K562 (cell line): ENCODE data around the gene DNASE2. TPM values are rescaled to one million over a fixed set of nuclear protein-coding genes. Genes with fewer than 3 reads are reported as not detected.

Experiments
- CEBPB ChIP-seq: fragments of 450-650 bp; IDR thresholded peaks from 2 replicates; pipeline ENCODE4 v1.6.1; 2016; ENCODE audit warnings: missing genetic modification characterization, missing compliant biosample characterization
- FOXA1 ChIP-seq: fragments of 450-650 bp; IDR thresholded peaks from 2 replicates; pipeline ENCODE4 v1.6.1; 2016; ENCODE audit warnings: mild to moderate bottlenecking, borderline replicate concordance
- HNRNPK ChIP-seq: fragments of 200-400 bp; formaldehyde crosslinking; IDR thresholded peaks from one replicate; pipeline ENCODE4 v1.6.1; 2018; ENCODE audit warnings: mild to moderate bottlenecking, low read depth, low read length; ENCODE audit not compliant: poor library complexity, severe bottlenecking
- MCM2 ChIP-seq: fragments of 450-650 bp; IDR thresholded peaks from 2 replicates; pipeline ENCODE4 v1.6.1; 2017; ENCODE audit warnings: low read depth, mild to moderate bottlenecking
- NCOR1 ChIP-seq: fragments of 450-650 bp; IDR thresholded peaks from 2 replicates; pipeline ENCODE4 v1.6.1; 2016; ENCODE audit warnings: mild to moderate bottlenecking, moderate library complexity
- OTX1 ChIP-seq: fragments of 450-650 bp; formaldehyde crosslinking; IDR thresholded peaks from 2 replicates; pipeline ENCODE4 v1.4.0; 2022; ENCODE audit warnings: mild to moderate bottlenecking
- RBM14 ChIP-seq: fragments of 200-400 bp; formaldehyde crosslinking; IDR thresholded peaks from 2 replicates; pipeline ENCODE4 v1.6.1; 2018; ENCODE audit warnings: low read depth, mild to moderate bottlenecking, low read length, moderate library complexity, borderline replicate concordance; ENCODE audit not compliant: insufficient read depth
- SAFB ChIP-seq: fragments of 200-400 bp; formaldehyde crosslinking; IDR thresholded peaks from 2 replicates; pipeline ENCODE4 v1.6.1; 2017; ENCODE audit warnings: low read depth, low read length, borderline replicate concordance
- TCFL5 ChIP-seq: fragments of 250-450 bp; sonication (Bioruptor Pico); conservative IDR thresholded peaks from 2 replicates; pipeline ENCODE4 v1.6.1; 2021; ENCODE audit warnings: mild to moderate bottlenecking, moderate library complexity, matching md5 sums
- ZNF134 ChIP-seq: fragments of 250-450 bp; sonication (Bioruptor Pico); conservative IDR thresholded peaks from 2 replicates; pipeline ENCODE4 v1.4.0; 2020
- ZNF165 ChIP-seq: fragments of 250-450 bp; sonication (Bioruptor Pico); IDR thresholded peaks from 2 replicates; pipeline ENCODE4 v1.4.0; 2020; ENCODE audit warnings: borderline replicate concordance
- ZNF444 ChIP-seq: fragments of 250-450 bp; sonication (Bioruptor Pico); IDR thresholded peaks from 2 replicates; pipeline ENCODE4 v1.4.0; 2020; ENCODE audit warnings: mild to moderate bottlenecking, moderate library complexity
- ZNF551 ChIP-seq: fragments of 250-450 bp; sonication (Bioruptor Pico); IDR thresholded peaks from 2 replicates; pipeline ENCODE4 v1.5.0; 2021; ENCODE audit warnings: mild to moderate bottlenecking, moderate library complexity
- polyA plus RNA-seq, 8 experiments: library from polyadenylated mRNA; depleted of rRNA in 4 of 8; stranded (reverse) in 5 of 8; unstranded in 3 of 8; fragments of >200 nt; fragmentation: Nextera tagmentation in 2 of 8; fragmentation: Illumina TruSeq in 1 of 8; extraction: Ambion mirVana in 2 of 8; extraction: Trizol in 1 of 8; gene quantifications; 2 replicates each; pipeline versions ENCODE4 v1.2.1 to v1.2.3, GENCODE V29; 2011 to 2014; ENCODE audit warnings: inconsistent platforms in 1 of 8, missing spikeins in 1 of 8
- total RNA-seq, 7 experiments: library from RNA; depleted of rRNA in 6 of 7; stranded (reverse); fragments of >200 nt in 6 of 7; fragmentation: Illumina TruSeq in 2 of 7; extraction: Trizol in 2 of 7; gene quantifications; 2 replicates each; pipeline versions ENCODE4 v1.2.1 to v1.2.3, GENCODE V29; 2011 to 2021; ENCODE audit warnings: low replicate concordance in 1 of 7
- TF ChIP-seq, protein P1 (sequence below): fragments of 450-650 bp; conservative IDR thresholded peaks from 2 replicates; pipeline ENCODE4 v1.6.1; 2016; ENCODE audit warnings: missing genetic modification characterization, low read depth, mild to moderate bottlenecking, control low read depth, missing compliant biosample characterization
- TF ChIP-seq, protein P2 (sequence below): fragments of 450-650 bp; IDR thresholded peaks from 2 replicates; pipeline ENCODE4 v1.6.1; 2016; ENCODE audit warnings: borderline replicate concordance
- TF ChIP-seq, protein P3 (sequence below): fragments of 450-650 bp; formaldehyde crosslinking; IDR thresholded peaks from 2 replicates; pipeline ENCODE4 v1.4.0; 2022; ENCODE audit warnings: mild to moderate bottlenecking, moderate library complexity

The DNASE2 gene
- total and polyA plus RNA-seq, 9 of the 15 experiments (the other 6 are each of a cell fraction or from before 2014, with no cell fraction given), result 4.4 to 27.0 (median 20.2) TPM

DNA sequence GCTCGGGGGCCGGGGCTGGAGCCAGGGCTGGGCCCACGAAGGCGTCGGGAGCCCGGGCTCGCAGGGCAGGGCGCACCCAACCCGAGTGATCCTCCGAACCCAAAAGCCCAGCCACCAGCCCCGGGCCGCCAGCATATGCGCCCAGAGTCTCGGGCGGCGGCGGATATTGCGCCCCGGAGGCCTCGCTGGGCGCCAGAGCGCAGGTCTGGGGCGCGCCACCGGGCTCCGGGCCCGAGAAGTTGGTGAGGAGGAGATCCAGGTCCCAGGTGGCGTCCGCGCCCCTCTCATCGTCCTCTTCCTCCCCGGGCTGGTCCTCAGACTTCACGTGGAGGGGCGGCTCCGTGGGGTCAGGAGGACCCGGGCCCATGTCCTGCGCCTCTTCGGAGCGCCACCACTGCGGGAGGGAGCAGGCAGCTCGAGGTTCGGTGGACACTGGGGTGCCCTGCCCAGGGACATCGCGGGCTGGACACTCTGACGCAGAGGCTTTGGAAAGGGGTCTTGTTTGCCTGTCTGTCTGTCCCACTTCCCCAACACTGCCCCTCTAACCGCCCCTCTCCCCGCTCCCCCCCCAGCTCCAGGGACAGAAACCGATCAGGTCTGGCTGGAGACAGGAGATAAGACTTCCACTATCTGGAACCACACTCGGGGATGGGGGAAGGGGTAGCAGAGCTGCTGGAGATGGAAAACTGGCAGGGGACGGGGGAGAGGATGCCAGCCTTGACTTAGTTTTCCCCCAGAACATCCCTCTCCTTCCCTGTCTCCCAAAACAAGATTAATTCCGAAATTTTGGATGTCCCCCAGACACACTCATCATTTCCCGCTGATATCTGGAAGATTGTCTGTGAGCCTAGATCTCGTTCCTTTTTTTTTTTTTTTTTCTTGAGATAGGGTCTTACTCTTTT is 4.8 kb upstream of the DNASE2 start (continued):
- TF ChIP-seq, protein P1, sequence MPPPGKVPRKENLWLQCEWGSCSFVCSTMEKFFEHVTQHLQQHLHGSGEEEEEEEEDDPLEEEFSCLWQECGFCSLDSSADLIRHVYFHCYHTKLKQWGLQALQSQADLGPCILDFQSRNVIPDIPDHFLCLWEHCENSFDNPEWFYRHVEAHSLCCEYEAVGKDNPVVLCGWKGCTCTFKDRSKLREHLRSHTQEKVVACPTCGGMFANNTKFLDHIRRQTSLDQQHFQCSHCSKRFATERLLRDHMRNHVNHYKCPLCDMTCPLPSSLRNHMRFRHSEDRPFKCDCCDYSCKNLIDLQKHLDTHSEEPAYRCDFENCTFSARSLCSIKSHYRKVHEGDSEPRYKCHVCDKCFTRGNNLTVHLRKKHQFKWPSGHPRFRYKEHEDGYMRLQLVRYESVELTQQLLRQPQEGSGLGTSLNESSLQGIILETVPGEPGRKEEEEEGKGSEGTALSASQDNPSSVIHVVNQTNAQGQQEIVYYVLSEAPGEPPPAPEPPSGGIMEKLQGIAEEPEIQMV (tag), result no peak
- TF ChIP-seq, protein P2, sequence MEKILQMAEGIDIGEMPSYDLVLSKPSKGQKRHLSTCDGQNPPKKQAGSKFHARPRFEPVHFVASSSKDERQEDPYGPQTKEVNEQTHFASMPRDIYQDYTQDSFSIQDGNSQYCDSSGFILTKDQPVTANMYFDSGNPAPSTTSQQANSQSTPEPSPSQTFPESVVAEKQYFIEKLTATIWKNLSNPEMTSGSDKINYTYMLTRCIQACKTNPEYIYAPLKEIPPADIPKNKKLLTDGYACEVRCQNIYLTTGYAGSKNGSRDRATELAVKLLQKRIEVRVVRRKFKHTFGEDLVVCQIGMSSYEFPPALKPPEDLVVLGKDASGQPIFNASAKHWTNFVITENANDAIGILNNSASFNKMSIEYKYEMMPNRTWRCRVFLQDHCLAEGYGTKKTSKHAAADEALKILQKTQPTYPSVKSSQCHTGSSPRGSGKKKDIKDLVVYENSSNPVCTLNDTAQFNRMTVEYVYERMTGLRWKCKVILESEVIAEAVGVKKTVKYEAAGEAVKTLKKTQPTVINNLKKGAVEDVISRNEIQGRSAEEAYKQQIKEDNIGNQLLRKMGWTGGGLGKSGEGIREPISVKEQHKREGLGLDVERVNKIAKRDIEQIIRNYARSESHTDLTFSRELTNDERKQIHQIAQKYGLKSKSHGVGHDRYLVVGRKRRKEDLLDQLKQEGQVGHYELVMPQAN, result no peak; the same call in 1 of the 2 replicates
- TF ChIP-seq HNRNPK (no peak), RBM14 (no peak; the same call in 1 of the 2 replicates), FOXA1 (no peak), NCOR1 (peak; percentile 94), SAFB (no peak), ZNF444 (CRISPR knock-in tag) (no peak), ZNF165 (CRISPR knock-in tag) (no peak), ZNF551 (CRISPR knock-in tag) (no peak), CEBPB (no peak), OTX1 (CRISPR knock-in tag) (no peak), MCM2 (no peak), TCFL5 (CRISPR knock-in tag) (no peak), ZNF134 (CRISPR knock-in tag) (no peak)
- TF ChIP-seq, protein P3, sequence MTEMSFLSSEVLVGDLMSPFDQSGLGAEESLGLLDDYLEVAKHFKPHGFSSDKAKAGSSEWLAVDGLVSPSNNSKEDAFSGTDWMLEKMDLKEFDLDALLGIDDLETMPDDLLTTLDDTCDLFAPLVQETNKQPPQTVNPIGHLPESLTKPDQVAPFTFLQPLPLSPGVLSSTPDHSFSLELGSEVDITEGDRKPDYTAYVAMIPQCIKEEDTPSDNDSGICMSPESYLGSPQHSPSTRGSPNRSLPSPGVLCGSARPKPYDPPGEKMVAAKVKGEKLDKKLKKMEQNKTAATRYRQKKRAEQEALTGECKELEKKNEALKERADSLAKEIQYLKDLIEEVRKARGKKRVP (CRISPR knock-in tag), result peak; percentile 3; the same call in 1 of the 2 replicates
